M059J (cell line): ENCODE results near the gene VANGL2. TPM values are rescaled to one million over a fixed set of nuclear protein-coding genes. Genes with fewer than 3 reads are reported as not detected.

Source experiments
- DNase-seq: peaks from one replicate; pipeline ENCODE4 v3.0.0-alpha.2; 2012; ENCODE audit warnings: low read depth
- total RNA-seq: library from RNA; depleted of rRNA; stranded (reverse); fragments of >200 nt; shearing (Covaris generic); gene quantifications from 2 replicates; pipeline ENCODE4 v1.2.3, GENCODE V29; 2014; rRNA removed

VANGL2 gene
- total RNA-seq, 1 experiment from 2014 or later: 0.34 TPM

- no peak for DNase-seq
Measured at GRCh38 chr1:160459056-160459455, 58.7 kb downstream of the VANGL2 start.

GRCh38 chr1:160459687-160460086, 59.3 kb downstream of the VANGL2 start:
- no peak for DNase-seq

- no peak for DNase-seq
Measured at GRCh38 chr1:160460214-160460642, 59.9 kb downstream of the VANGL2 start.

GRCh38 chr1:160460683-160461287, 60.4 kb downstream of the VANGL2 start:
- peak; percentile 30 for DNase-seq

GRCh38 chr1:160465123-160465522, 64.8 kb downstream of the VANGL2 start:
- no peak for DNase-seq

- DNase-seq: no peak
Measured at GRCh38 chr1:160466961-160467360, 66.6 kb downstream of the VANGL2 start.

GRCh38 chr1:160467576-160467975, 67.2 kb downstream of the VANGL2 start:
- no peak for DNase-seq

GRCh38 chr1:160471253-160471652, 70.9 kb downstream of the VANGL2 start:
- DNase-seq: no peak

- DNase-seq: no peak
Measured at GRCh38 chr1:160472112-160472511, 71.7 kb downstream of the VANGL2 start.

- peak; percentile 12 for DNase-seq
Measured at GRCh38 chr1:160474392-160475242, 74.3 kb downstream of the VANGL2 start.

Other genes starting within 250 kb of the VANGL2 start
- gene ATP1A4, start 249.0 kb upstream of the VANGL2 start, total RNA-seq: not detected in 2 replicates
- not detected in 2 replicates for gene CASQ1, start 210.0 kb upstream of the VANGL2 start, total RNA-seq
- gene PEA15, start 195.2 kb upstream of the VANGL2 start, total RNA-seq: 217 and 240 TPM in 2 replicates
- gene DCAF8, start 138.0 kb upstream of the VANGL2 start, total RNA-seq: 31.1 and 40.6 TPM in 2 replicates
- gene PEX19, start 115.4 kb upstream of the VANGL2 start, total RNA-seq: 60.1 and 97.2 TPM in 2 replicates
- gene COPA, start 57.3 kb upstream of the VANGL2 start, total RNA-seq: 144 and 227 TPM in 2 replicates
- gene NCSTN, start 57.2 kb upstream of the VANGL2 start, total RNA-seq: 91.8 and 135 TPM in 2 replicates
- gene NHLH1, start 33.5 kb upstream of the VANGL2 start, total RNA-seq: not detected in 2 replicates
- not detected in 2 replicates for gene SLAMF6, start 122.7 kb downstream of the VANGL2 start, total RNA-seq
- not detected in 2 replicates for gene CD84, start 178.9 kb downstream of the VANGL2 start, total RNA-seq
- gene SLAMF1, start 246.5 kb downstream of the VANGL2 start, total RNA-seq: not detected in 2 replicates